GM12872 (cell line): ENCODE measurements around the gene ARL15.

Source experiments
- TF ChIP-seq, protein P1 (sequence below): IDR thresholded peaks from 3 replicates; pipeline ENCODE4 v1.5.1; 2011; ENCODE audit warnings: low read depth, mild to moderate bottlenecking, low read length, moderate library complexity; ENCODE audit not compliant: insufficient read depth

The ARL15 gene

GRCh38 chr5:54310433-54311175 is at the start of gene ARL15:
Gene ARL15 (minus strand): TSS chr5:54310573.
- TF ChIP-seq, protein P1, sequence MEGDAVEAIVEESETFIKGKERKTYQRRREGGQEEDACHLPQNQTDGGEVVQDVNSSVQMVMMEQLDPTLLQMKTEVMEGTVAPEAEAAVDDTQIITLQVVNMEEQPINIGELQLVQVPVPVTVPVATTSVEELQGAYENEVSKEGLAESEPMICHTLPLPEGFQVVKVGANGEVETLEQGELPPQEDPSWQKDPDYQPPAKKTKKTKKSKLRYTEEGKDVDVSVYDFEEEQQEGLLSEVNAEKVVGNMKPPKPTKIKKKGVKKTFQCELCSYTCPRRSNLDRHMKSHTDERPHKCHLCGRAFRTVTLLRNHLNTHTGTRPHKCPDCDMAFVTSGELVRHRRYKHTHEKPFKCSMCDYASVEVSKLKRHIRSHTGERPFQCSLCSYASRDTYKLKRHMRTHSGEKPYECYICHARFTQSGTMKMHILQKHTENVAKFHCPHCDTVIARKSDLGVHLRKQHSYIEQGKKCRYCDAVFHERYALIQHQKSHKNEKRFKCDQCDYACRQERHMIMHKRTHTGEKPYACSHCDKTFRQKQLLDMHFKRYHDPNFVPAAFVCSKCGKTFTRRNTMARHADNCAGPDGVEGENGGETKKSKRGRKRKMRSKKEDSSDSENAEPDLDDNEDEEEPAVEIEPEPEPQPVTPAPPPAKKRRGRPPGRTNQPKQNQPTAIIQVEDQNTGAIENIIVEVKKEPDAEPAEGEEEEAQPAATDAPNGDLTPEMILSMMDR: no peak

DNA sequence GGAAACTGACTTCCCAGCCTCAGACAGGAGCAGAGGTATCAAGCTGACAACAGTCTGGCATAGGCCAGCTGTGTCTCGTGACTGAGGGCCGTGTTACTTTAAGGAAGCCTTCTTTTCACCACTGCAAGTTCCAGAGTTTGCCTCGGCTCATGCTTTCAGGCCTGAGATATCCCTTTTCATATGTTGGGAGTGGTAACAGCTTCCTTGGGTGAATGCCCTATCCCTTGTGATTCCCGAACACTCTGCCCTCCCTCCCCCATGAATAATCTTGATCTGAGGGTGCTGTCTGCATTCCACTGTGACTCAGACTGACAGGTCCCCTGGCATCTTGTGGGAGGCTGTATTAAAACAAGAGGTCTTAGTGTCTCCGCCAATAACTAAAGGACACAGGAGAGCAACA is 49.7 kb upstream of the ARL15 start:
- TF ChIP-seq, protein P1: no peak

GRCh38 chr5:54357408-54358058 is 47.2 kb upstream of the ARL15 start:
- TF ChIP-seq, protein P1: no peak

DNA sequence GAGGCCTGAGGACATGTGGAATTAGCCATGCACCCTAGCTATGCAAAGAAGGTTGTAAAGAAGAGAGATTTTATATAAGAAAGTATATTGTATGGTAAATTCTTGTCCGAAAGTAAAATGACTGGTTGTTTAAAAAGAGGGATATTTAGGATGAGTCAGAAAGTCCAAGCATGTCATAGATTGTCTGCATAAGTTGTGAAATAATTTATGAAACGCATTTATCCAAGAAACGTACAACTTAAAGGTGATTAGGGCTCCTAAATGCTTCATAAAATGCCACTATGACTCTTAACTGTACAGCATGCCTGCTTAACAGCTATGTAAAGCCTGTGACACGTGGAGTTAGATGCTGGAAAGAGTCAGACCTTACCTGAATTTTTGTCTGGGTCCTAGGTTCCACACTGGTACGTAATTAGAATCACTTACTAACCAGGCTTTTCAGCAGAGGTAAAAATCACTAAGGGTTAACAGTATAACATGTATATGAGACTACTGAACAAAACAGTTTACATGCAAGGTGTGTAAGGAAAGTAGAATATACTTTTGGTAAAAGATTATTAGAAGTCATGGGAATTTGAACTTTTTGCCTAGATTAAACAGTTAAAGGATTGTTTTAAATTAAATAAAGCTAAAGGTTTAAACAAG is 37.0 kb upstream of the ARL15 start:
- TF ChIP-seq, protein P1: no peak

DNA sequence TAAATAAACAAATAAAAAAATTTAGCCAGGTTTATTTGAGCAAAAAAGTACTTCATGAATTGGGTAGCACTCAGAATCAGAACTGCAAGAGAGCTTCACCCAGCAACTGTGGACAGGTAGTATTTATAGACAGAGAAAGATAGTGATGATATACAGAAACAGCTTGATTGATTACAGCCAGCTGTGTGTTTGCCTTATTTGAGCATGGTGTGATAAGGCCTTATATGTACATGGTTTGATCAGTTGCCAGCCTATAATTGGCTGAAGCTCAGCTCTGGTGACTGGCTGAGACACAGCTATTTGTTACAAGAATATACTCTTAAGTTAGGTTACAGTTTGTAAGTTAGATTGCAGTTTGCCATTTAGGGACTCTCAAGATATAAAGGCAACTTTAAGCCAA is 34.3 kb upstream of the ARL15 start:
- TF ChIP-seq, protein P1: no peak

DNA sequence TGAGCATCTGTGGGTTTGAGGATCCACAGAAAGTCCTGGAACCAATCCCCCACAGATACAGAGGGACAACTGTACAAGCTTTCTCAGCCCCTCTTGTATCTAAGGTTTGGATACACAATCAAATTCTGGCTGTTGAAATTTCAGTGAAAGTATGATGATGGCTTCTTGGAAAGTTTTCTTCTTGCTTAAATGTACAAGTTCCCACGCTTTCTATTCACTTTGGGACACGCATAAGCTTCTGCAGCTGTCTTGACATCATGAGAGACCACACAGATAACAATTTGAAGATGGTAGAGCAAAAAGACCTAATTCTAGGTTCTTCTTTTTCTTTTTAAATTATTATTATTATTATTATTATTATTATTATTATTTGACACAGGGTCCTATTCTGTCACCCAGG is 31.6 kb upstream of the ARL15 start:
- TF ChIP-seq, protein P1: no peak

- TF ChIP-seq, protein P1: no peak
Observed at GRCh38 chr5:54337523-54337922, 27.1 kb upstream of the ARL15 start.
